IPS-NIHi11 (cell line): Measurements from ENCODE around the gene CTNNA3.
"Not testable (repeated sequence)": the region's sequence is repeated elsewhere in the genome, so short reads cannot be mapped to it uniquely, and the experiment has no call there.

ENCODE experiments used
- DNase-seq: peaks from one replicate; pipeline ENCODE4 v3.0.0; 2012; ENCODE audit warnings: mixed read lengths, low spot score

CTNNA3 gene

GRCh38 chr10:67696029-67696428 is at the start of gene CTNNA3:
Gene CTNNA3, minus strand, starts transcription at chr10:67696195.
- DNase-seq, result no peak

GRCh38 chr10:67735430-67735829 is 39.4 kb upstream of the CTNNA3 start:
- no peak for DNase-seq

GRCh38 chr10:67733511-67733910 is 37.5 kb upstream of the CTNNA3 start:
- DNase-seq, result no peak

GRCh38 chr10:67725567-67725966 is 29.6 kb upstream of the CTNNA3 start:
- DNase-seq, result no peak

- DNase-seq, result no peak
These were observed 27.6 kb upstream of the CTNNA3 start for GRCh38 chr10:67723601-67724000.

GRCh38 chr10:67722113-67722512 is 26.1 kb upstream of the CTNNA3 start:
- no peak for DNase-seq

GRCh38 chr10:67716455-67716854 is 20.5 kb upstream of the CTNNA3 start:
- DNase-seq, result not testable (repeated sequence)

- DNase-seq, result no peak
These were observed 9.9 kb upstream of the CTNNA3 start for GRCh38 chr10:67705921-67706320.

- DNase-seq, result not testable (repeated sequence)
These were observed 3.7 kb upstream of the CTNNA3 start for GRCh38 chr10:67699613-67700270.

GRCh38 chr10:67698164-67698563 is 2.2 kb upstream of the CTNNA3 start:
- DNase-seq, result no peak

- peak; percentile 52 for DNase-seq
These were observed 1.7 kb upstream of the CTNNA3 start for GRCh38 chr10:67697724-67698131.

GRCh38 chr10:67696679-67697078 is 684 bp upstream of the CTNNA3 start:
- no peak for DNase-seq

GRCh38 chr10:67695555-67695954 is 440 bp downstream of the CTNNA3 start:
- DNase-seq, result no peak

GRCh38 chr10:67691861-67692260 is 4.1 kb downstream of the CTNNA3 start:
- not testable (repeated sequence) for DNase-seq

GRCh38 chr10:67690540-67690939 is 5.5 kb downstream of the CTNNA3 start:
- DNase-seq, result not testable (repeated sequence)

- not testable (repeated sequence) for DNase-seq
These were observed 11.9 kb downstream of the CTNNA3 start for GRCh38 chr10:67684140-67684539.

- no peak for DNase-seq
These were observed 17.5 kb downstream of the CTNNA3 start for GRCh38 chr10:67678335-67678974.

- DNase-seq, result no peak
These were observed 19.7 kb downstream of the CTNNA3 start for GRCh38 chr10:67676208-67676825.

GRCh38 chr10:67670401-67670800 is 25.6 kb downstream of the CTNNA3 start:
- DNase-seq, result no peak

GRCh38 chr10:67669978-67670377 is 26.0 kb downstream of the CTNNA3 start:
- no peak for DNase-seq

- no peak for DNase-seq
These were observed 27.5 kb downstream of the CTNNA3 start for GRCh38 chr10:67668448-67668847.

- DNase-seq, result no peak
These were observed 29.0 kb downstream of the CTNNA3 start for GRCh38 chr10:67667035-67667425.

GRCh38 chr10:67666416-67667034 is 29.5 kb downstream of the CTNNA3 start:
- DNase-seq, result peak; percentile 11
